Measurements from ENCODE around the gene ZNRF4.

The ZNRF4 gene

DNA sequence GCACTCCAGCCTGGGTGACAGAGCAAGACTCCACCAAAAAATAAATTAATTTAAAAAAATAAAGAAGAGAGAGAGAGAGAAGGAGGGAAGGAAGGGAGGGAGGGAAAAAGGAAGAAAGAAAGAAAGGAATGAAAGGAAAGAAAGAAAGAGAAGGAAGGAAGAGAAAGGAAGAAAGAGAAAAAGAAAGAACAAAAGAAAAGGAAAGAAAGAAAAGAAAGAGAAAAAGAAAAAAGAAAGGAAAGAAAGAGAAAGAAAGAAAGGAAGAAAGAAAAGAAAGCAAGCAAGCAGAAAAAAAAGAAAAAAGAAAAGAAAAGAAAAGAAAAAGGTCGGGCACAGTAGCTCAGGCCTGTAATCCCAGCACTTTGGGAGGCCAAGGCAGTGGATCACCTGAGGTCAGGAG, 14.9 kb upstream of the ZNRF4 start:
- DNase-seq (ENCODE audit: low read depth): no peak

DNA sequence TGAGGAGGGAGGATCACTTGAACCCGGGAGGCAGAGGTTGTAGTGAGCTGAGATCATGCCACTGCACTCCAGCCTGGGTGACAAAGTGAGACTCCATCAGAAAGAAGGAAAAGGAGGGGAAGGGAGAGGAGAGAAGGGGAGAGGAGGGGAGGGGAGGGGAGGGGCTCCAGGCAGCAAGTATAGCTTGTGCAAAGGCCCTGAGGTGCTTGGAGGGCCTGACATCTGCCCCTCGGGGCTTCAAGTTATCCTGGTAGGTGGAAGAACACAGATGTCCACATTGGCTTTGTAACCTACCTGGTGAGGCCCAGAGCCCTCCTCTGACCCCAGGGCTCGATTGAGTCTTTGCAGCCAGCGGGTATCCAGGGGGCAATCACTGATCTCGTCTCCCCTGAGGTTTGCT, 11.5 kb upstream of the ZNRF4 start:
- DNase-seq (ENCODE audit: low read depth): no peak

DNA sequence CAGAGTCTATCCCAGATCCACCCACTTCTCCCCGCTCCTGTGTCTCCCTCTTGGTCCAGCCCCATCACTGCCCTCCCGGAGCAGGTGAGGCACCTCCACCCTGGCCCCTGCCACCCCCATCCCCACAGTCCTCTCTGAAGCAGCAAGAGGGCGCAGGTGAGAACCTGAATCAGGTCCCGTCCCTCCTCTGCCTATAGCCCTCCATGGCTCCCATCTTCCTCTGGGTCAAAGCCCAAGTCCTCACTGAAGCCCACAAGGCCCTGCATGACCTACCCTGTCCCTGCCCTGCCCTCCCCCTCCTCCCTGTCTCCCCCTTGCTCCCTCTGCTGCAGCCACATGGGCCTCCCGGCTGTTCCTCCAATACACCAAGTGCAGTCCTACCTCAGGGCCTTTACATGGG, 10.8 kb upstream of the ZNRF4 start:
- no peak for DNase-seq (ENCODE audit: low read depth)

DNA sequence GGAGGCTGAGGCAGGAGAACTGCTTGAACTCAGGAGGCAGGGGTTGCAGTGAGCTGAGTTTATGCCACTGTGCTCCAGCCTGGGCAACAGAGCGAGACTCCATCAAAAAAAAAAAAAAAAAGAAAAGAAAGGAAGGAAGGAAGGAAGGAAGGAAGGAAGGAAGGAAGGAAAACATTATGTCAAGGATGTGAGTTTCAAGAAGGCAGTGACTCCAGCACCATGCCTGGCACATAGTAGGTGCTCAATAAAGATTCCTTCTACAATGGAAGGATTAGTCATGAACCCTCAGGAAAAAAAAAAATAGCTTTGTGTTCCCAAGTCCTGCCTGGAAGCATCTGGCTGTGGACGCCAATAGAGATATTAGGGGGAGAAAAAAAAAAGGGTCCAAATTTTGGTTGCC, 10.1 kb upstream of the ZNRF4 start:
- no peak for DNase-seq (ENCODE audit: low read depth)

GRCh38 chr19:5445561-5446055, 9.6 kb upstream of the ZNRF4 start:
- DNase-seq (ENCODE audit: low read depth): no peak

DNA sequence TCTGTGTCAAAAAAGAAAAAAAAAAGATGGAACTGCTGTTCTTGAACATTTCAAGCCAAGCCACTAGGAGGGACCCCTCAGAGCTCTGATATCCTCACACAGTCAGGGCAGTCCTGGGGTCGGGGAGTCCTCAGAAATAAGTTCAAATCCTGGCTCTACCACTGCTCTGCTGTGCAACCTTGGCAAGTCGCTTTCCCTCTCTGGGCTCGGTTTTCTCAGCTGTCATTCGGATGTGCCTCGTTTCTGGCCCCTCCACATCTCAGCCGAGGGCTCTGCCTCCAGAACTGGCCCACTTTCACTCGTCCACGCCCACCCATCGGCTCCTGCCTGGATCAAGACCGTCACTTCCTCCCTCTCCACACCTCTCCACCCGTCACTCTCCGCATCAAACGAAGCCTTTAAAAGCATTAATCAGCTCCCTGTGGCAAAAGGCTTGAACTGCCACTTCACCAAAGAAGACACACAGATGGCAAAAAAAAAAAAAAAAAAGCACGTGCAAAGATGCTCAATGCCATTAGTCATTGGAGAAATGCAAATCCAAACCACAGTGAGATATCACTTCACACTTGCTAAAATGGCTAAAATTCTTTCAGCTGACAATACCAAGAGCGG, 7.4 kb upstream of the ZNRF4 start:
- DNase-seq (ENCODE audit: low read depth): no peak

- no peak for DNase-seq (ENCODE audit: low read depth)
These were observed 6.8 kb upstream of the ZNRF4 start for GRCh38 chr19:5448374-5448773.

GRCh38 chr19:5450482-5451126, 4.6 kb upstream of the ZNRF4 start:
- DNase-seq (ENCODE audit: low read depth): no peak

- no peak for DNase-seq (ENCODE audit: low read depth)
These were observed 3.7 kb upstream of the ZNRF4 start for GRCh38 chr19:5451494-5451893.

GRCh38 chr19:5452594-5453565, 2.3 kb upstream of the ZNRF4 start:
- DNase-seq (ENCODE audit: low read depth): no peak

DNA sequence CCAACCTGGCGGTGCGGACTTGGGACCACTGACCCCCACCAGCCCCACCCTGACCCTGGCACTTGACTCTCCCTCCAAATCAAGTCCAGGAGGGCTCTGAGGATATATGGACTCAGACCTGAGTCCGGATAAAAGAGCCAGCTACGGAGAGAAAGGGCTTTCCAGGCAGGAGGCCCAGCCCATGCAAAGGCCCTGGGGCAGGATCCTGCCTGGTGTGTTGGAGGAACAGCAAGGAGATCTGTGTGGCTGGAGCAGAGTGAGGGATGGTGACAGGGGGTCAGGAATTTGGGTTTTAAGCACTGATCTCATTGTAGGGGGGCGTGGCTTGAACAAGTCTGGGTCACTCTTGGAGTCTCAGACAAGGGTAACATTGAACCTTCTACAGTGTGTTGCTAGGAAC, 474 bp upstream of the ZNRF4 start:
- DNase-seq (ENCODE audit: low read depth): no peak

GRCh38 chr19:5456130-5456840, 1.1 kb downstream of the ZNRF4 start:
- DNase-seq (ENCODE audit: low read depth): no peak

DNA sequence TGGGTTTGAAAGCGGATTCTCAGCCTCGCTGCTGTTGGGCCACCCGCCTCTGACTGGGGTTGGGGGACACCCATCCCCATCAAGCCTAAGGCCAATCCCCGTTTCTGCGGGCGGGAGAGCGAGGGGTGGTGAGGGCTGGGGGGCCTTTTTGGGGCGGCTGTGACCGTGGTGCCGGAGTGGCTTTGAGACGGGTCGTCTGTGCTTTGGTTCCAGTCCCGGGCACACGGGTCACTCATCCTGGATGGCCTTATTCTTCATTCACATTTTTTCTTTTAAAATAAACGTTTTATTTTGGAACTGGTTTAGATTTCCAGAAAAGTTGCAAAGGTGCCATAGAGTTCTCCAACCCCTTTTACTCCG, 1.6 kb downstream of the ZNRF4 start:
- DNase-seq (ENCODE audit: low read depth): no peak

DNA sequence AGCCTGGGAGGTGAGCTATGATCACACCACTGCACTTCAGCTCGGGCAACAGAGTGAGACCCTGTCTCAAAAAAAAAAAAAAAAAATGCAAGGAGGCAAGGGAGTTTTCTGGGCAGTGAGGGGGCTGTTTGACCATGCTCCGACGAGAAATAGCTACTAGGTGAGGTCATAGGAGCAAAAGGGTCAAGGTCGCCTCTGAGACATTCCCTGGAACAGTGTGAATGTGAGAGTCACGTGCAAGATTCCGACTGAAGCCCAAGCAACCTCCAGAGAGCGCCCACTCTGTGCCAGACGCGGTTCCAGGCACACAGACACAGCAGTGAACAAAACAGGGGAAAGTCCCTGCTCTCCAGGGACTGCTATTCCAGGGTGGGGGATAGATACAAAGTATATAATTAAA, 2.5 kb downstream of the ZNRF4 start:
- no peak for DNase-seq (ENCODE audit: low read depth)

DNA sequence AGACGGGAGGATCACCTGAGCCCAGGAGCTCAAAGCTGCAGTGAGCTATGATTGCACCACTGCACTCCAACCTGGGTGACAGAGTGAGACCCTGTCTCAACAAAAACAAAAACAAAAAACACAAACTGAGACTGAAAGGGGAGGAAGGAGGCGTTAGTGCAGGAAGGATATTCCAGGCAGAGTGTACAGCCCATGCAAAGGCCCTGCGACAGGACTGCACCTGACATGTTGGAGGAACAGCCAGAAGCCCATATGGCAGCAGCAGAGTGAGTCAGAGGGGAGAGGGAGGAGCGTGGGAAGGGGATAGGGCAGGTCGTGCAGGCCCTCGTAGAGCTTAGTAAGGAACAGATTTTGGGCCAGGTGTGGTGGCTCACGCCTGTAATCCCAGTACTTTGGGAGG, 3.2 kb downstream of the ZNRF4 start:
- DNase-seq (ENCODE audit: low read depth): no peak

GRCh38 chr19:5459360-5459759, 4.1 kb downstream of the ZNRF4 start:
- no peak for DNase-seq (ENCODE audit: low read depth)

DNA sequence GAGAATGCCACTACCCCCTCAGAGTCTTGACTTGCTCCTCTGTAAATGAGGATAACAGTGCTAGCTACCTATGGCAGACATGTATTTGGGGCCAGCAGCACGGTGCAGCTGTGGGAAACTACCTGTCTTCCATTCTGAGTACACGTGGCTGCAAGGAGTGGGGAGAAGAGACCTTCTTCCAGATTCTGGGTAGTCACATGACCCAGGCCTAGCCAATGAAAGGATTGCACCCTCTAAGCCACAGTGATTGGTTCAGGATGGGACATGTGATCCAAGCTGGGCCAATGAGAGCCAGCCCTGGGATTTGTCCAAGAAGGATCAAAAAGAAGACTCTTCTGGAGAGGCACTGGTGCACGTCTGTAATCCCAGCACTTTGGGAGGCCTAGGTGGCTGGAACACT, 5.5 kb downstream of the ZNRF4 start:
- DNase-seq (ENCODE audit: low read depth): no peak

DNA sequence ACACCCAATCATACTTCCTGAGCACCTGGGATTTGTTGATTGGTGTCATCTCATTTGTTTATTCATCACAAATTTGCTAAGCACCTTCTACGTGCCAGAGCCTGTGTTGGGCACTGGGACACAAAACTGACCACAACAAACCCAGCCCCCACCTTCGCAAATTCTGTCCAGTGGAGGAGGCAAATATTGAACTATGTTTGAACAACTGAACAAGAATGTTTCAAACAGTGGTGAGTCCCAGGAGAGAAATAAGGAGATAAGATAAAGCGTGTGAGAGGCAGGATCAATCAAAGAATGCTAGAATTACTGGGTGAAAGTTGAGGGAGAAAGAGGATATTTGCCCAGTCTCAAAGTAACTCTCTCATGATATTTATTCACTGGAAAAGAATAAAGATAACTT, 8.7 kb downstream of the ZNRF4 start:
- DNase-seq (ENCODE audit: low read depth): no peak

DNA sequence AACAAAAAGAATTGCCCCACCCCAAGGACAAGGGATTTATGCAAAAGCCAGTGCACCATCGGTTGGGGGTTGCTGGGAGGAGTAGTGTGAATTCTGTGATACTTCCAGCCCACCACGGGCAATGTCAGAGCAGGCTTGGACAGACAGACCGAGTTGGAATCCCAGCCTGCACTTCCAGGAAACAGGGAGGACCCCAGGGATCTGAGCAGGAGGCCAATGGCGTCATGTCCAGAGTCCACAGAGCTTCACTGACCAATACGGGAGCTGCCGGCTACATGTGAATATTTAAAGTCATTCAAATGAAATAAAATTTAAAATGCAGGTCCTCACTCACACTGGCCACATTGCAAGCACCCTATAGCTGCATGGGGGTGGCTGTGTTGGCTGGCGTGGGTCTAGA, 10.9 kb downstream of the ZNRF4 start:
- DNase-seq (ENCODE audit: low read depth): no peak

DNA sequence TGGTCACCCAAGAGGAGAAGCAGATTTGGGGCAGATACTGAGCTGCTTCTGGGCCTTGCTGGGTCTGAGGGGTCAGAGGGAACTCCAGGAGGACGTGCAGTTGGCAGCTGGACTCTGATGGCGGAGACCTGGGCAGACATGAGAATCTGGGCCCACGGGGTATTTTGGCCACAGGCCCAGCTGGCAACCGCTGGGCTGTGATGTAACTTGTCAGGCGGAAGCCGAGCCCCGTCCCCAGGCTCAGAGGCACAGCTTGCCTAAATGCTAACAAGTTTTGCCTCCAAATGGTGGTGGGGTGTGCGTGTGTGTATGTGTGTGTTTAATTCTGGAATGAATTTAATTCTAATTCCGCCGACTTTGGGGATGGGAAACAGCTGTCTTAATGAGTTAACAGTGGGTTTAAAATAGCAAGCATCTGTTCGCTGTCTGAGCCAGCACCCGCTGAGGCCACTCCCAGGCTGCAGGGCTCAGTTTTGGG, 11.6 kb downstream of the ZNRF4 start:
- DNase-seq (ENCODE audit: low read depth): no peak

GRCh38 chr19:5470264-5470671, 15.1 kb downstream of the ZNRF4 start:
- DNase-seq (ENCODE audit: low read depth): no peak

DNA sequence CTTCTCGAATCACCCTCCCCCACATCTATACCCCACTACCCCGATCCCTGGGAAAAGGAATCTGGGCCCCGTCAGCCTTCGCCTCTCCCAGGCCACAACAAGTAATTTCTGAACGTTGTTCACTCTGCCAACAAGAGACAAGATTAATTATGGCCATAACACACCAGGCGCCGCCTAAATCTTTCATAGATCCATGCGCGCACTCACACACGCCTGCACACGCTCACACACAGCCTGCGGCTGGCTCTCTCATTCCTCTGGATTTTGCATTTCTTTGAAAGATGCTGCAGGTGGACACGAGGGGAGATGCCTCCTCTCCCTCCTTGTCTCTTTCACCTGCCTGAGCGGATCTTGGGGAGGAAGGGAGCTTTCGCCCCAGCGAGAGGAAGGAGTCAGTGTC, 17.1 kb downstream of the ZNRF4 start:
- no peak for DNase-seq (ENCODE audit: low read depth)
